ENCODE measurements around the gene PTPRN2. TPM values are rescaled to one million over a fixed set of nuclear protein-coding genes. Genes with fewer than 3 reads are reported as not detected.
A peak's percentile ranks its signal among the peaks of the same experiment; 100 is the strongest.

PTPRN2 gene
- total and polyA plus RNA-seq, 2 of the 13 experiments (the other 11 are each of a cell fraction or from before 2014, with no cell fraction given) = 2.5 to 24.2 TPM

DNA sequence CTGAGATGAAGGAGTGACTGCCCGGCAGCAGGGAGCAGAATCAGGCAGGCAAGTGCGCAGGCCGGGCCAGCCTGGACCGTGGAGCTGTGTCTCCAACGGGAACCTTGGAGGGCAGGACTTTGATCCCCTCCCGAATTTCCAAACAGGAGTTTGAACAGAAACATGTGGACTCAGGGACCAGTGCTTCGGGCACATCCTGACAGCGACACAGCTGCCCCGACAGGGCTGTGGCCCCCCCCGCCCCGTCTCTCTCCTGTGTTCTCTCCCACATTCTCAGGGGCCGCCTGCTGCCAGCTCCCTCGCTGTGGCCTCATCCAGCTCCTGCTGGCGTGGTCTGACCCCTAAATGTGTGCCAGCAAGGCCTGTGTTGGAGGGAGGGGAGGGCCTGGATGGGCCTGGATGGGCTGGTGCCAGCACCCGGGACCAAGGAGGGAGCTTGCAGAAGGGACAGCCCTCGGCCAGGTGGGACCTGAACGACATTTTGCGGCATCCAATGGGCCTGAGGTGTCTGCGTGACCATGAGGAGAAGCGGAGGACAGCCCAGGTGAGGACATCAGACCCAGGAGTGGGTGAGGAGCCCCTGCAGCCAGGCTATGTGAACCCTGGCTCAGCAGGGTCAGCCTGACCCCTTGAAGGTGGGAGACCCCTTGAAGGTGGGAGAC, 1027.9 kb downstream of the PTPRN2 start (continued):
- TF ChIP-seq RFX5 (IDR thresholded peaks at IDR 0.05; ENCODE audit: low read depth, low read length) (no peak), NR2F1 (CRISPR knock-in tag; IDR thresholded peaks at IDR 0.05) (no peak), FOXJ3 (CRISPR knock-in tag; IDR thresholded peaks at IDR 0.05; ENCODE audit: borderline replicate concordance) (0 out of 2 replicates have a peak, but pooled peaks have one; percentile 22), SSRP1 (CRISPR knock-in tag; IDR thresholded peaks at IDR 0.05) (no peak), HNRNPUL1 (IDR thresholded peaks at IDR 0.05; ENCODE audit: low read depth, low read length) (no peak), ZNF30 (CRISPR knock-in tag; IDR thresholded peaks at IDR 0.05) (no peak), RXRA (CRISPR knock-in tag; IDR thresholded peaks at IDR 0.05) (no peak), NCOA2 (CRISPR knock-in tag; IDR thresholded peaks at IDR 0.05) (no peak), ZNF121 (CRISPR knock-in tag; IDR thresholded peaks at IDR 0.05) (no peak), FOXK2 (IDR thresholded peaks at IDR 0.05) (0 out of 2 replicates have a peak, but pooled peaks have one; percentile 28), ZMYM4 (CRISPR knock-in tag; IDR thresholded peaks at IDR 0.05) (0 out of 2 replicates have a peak, but pooled peaks have one; percentile 34), ZNF230 (CRISPR knock-in tag; IDR thresholded peaks at IDR 0.05) (no peak), NFE2L1 (CRISPR knock-in tag; IDR thresholded peaks at IDR 0.05; ENCODE audit: borderline replicate concordance) (no peak), GATAD2A (CRISPR knock-in tag; IDR thresholded peaks at IDR 0.05) (0 out of 2 replicates have a peak, but pooled peaks have one; percentile 27)
- TF ChIP-seq, protein P1, sequence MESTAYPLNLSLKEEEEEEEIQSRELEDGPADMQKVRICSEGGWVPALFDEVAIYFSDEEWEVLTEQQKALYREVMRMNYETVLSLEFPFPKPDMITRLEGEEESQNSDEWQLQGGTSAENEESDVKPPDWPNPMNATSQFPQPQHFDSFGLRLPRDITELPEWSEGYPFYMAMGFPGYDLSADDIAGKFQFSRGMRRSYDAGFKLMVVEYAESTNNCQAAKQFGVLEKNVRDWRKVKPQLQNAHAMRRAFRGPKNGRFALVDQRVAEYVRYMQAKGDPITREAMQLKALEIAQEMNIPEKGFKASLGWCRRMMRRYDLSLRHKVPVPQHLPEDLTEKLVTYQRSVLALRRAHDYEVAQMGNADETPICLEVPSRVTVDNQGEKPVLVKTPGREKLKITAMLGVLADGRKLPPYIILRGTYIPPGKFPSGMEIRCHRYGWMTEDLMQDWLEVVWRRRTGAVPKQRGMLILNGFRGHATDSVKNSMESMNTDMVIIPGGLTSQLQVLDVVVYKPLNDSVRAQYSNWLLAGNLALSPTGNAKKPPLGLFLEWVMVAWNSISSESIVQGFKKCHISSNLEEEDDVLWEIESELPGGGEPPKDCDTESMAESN (CRISPR knock-in tag; conservative IDR thresholded peaks at IDR 0.05) = no peak
- TF ChIP-seq, protein P2, sequence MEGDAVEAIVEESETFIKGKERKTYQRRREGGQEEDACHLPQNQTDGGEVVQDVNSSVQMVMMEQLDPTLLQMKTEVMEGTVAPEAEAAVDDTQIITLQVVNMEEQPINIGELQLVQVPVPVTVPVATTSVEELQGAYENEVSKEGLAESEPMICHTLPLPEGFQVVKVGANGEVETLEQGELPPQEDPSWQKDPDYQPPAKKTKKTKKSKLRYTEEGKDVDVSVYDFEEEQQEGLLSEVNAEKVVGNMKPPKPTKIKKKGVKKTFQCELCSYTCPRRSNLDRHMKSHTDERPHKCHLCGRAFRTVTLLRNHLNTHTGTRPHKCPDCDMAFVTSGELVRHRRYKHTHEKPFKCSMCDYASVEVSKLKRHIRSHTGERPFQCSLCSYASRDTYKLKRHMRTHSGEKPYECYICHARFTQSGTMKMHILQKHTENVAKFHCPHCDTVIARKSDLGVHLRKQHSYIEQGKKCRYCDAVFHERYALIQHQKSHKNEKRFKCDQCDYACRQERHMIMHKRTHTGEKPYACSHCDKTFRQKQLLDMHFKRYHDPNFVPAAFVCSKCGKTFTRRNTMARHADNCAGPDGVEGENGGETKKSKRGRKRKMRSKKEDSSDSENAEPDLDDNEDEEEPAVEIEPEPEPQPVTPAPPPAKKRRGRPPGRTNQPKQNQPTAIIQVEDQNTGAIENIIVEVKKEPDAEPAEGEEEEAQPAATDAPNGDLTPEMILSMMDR (CRISPR knock-in tag; IDR thresholded peaks at IDR 0.05) = 0 out of 2 replicates have a peak, but pooled peaks have one; percentile 18
- TF ChIP-seq, protein P3, sequence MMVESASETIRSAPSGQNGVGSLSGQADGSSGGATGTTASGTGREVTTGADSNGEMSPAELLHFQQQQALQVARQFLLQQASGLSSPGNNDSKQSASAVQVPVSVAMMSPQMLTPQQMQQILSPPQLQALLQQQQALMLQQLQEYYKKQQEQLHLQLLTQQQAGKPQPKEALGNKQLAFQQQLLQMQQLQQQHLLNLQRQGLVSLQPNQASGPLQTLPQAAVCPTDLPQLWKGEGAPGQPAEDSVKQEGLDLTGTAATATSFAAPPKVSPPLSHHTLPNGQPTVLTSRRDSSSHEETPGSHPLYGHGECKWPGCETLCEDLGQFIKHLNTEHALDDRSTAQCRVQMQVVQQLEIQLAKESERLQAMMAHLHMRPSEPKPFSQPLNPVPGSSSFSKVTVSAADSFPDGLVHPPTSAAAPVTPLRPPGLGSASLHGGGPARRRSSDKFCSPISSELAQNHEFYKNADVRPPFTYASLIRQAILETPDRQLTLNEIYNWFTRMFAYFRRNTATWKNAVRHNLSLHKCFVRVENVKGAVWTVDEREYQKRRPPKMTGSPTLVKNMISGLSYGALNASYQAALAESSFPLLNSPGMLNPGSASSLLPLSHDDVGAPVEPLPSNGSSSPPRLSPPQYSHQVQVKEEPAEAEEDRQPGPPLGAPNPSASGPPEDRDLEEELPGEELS (CRISPR knock-in tag; IDR thresholded peaks at IDR 0.05) = peak; percentile 42; the same call in 1 of the 2 replicates
- TF ChIP-seq, protein P4, sequence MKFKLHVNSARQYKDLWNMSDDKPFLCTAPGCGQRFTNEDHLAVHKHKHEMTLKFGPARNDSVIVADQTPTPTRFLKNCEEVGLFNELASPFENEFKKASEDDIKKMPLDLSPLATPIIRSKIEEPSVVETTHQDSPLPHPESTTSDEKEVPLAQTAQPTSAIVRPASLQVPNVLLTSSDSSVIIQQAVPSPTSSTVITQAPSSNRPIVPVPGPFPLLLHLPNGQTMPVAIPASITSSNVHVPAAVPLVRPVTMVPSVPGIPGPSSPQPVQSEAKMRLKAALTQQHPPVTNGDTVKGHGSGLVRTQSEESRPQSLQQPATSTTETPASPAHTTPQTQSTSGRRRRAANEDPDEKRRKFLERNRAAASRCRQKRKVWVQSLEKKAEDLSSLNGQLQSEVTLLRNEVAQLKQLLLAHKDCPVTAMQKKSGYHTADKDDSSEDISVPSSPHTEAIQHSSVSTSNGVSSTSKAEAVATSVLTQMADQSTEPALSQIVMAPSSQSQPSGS (CRISPR knock-in tag; IDR thresholded peaks at IDR 0.05) = no peak
- TF ChIP-seq, protein P5, sequence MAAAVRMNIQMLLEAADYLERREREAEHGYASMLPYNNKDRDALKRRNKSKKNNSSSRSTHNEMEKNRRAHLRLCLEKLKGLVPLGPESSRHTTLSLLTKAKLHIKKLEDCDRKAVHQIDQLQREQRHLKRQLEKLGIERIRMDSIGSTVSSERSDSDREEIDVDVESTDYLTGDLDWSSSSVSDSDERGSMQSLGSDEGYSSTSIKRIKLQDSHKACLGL (CRISPR knock-in tag; IDR thresholded peaks at IDR 0.05) = no peak
- TF ChIP-seq, protein P6, sequence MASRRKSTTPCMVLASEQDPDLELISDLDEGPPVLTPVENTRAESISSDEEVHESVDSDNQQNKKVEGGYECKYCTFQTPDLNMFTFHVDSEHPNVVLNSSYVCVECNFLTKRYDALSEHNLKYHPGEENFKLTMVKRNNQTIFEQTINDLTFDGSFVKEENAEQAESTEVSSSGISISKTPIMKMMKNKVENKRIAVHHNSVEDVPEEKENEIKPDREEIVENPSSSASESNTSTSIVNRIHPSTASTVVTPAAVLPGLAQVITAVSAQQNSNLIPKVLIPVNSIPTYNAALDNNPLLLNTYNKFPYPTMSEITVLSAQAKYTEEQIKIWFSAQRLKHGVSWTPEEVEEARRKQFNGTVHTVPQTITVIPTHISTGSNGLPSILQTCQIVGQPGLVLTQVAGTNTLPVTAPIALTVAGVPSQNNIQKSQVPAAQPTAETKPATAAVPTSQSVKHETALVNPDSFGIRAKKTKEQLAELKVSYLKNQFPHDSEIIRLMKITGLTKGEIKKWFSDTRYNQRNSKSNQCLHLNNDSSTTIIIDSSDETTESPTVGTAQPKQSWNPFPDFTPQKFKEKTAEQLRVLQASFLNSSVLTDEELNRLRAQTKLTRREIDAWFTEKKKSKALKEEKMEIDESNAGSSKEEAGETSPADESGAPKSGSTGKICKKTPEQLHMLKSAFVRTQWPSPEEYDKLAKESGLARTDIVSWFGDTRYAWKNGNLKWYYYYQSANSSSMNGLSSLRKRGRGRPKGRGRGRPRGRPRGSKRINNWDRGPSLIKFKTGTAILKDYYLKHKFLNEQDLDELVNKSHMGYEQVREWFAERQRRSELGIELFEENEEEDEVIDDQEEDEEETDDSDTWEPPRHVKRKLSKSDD (CRISPR knock-in tag; IDR thresholded peaks at IDR 0.05; ENCODE audit: low read depth) = no peak
